GM21528 (cell line): ENCODE measurements around the gene PTGFRN.
"Not testable (repeated sequence)": the region's sequence is repeated elsewhere in the genome, so short reads cannot be mapped to it uniquely, and the experiment has no call there.

Source experiments
- ATAC-seq: cut with Tn5 transposase; IDR thresholded peaks from one replicate; pipeline ENCODE4 v1.9.1; 2021; ENCODE audit warnings: mild to moderate bottlenecking, moderate library complexity; ENCODE audit not compliant: unreplicated experiment, low FRiP score

PTGFRN gene

GRCh38 chr1:116962987-116963639 lies 53.4 kb downstream of the PTGFRN start:
- no peak for ATAC-seq

GRCh38 chr1:116966791-116967190 lies 57.1 kb downstream of the PTGFRN start:
- no peak for ATAC-seq

GRCh38 chr1:116968724-116969123 lies 59.0 kb downstream of the PTGFRN start:
- no peak for ATAC-seq

GRCh38 chr1:116971258-116971860 lies 61.6 kb downstream of the PTGFRN start:
- ATAC-seq = no peak

GRCh38 chr1:116971965-116972673 lies 62.4 kb downstream of the PTGFRN start:
- no peak for ATAC-seq

GRCh38 chr1:116972674-116973030 lies 62.9 kb downstream of the PTGFRN start:
- no peak for ATAC-seq

GRCh38 chr1:116980309-116980708 lies 70.6 kb downstream of the PTGFRN start:
- not testable (repeated sequence) for ATAC-seq

- no peak for ATAC-seq
Observed at GRCh38 chr1:116981521-116982037, 71.9 kb downstream of the PTGFRN start.

- ATAC-seq = no peak
Observed at GRCh38 chr1:116982319-116983004, 72.7 kb downstream of the PTGFRN start.

- no peak for ATAC-seq
Observed at GRCh38 chr1:116983112-116983511, 73.4 kb downstream of the PTGFRN start.

GRCh38 chr1:116983678-116984077 lies 74.0 kb downstream of the PTGFRN start:
- no peak for ATAC-seq

GRCh38 chr1:116984406-116985160 lies 74.9 kb downstream of the PTGFRN start:
- no peak for ATAC-seq

- ATAC-seq = no peak
Observed at GRCh38 chr1:116986421-116987255, 76.9 kb downstream of the PTGFRN start.

GRCh38 chr1:116987256-116987555 lies 77.5 kb downstream of the PTGFRN start:
- ATAC-seq = no peak

- ATAC-seq = no peak
Observed at GRCh38 chr1:116988248-116988647, 78.5 kb downstream of the PTGFRN start.

- ATAC-seq = no peak
Observed at GRCh38 chr1:116988908-116989307, 79.2 kb downstream of the PTGFRN start.

- ATAC-seq = no peak
Observed at GRCh38 chr1:116989835-116990234, 80.1 kb downstream of the PTGFRN start.

- ATAC-seq = no peak
Observed at GRCh38 chr1:116990612-116991151, 81.0 kb downstream of the PTGFRN start.

GRCh38 chr1:116991171-116991845 lies 81.6 kb downstream of the PTGFRN start:
- ATAC-seq = no peak
